Upper lobe of right lung (tissue), 1 donor: ENCODE results near the gene TSGA10IP. TPM values are rescaled to one million over a fixed set of nuclear protein-coding genes. Genes with fewer than 3 reads are reported as not detected.

Experiments
- ATAC-seq: fragments of 200-7000 bp; cut with Tn5 transposase; one replicate; pipeline ENCODE4 v1.9.1; 2020; ENCODE audit warnings: mild to moderate bottlenecking, moderate library complexity
- DNase-seq: peaks from one replicate; pipeline ENCODE4 v3.0.0-alpha.2; 2020
- H3K27ac ChIP-seq: fragments of 200-600 bp; one replicate; pipeline ENCODE4 v1.8.0; 2022
- H3K27me3 ChIP-seq: fragments of 200-600 bp; one replicate; pipeline ENCODE4 v1.8.0; 2022; ENCODE audit warnings: mild to moderate bottlenecking
- H3K36me3 ChIP-seq: fragments of 200-600 bp; one replicate; pipeline ENCODE4 v1.8.0; 2022
- H3K4me1 ChIP-seq: fragments of 200-600 bp; one replicate; pipeline ENCODE4 v1.8.0; 2022
- H3K4me3 ChIP-seq: fragments of 200-600 bp; one replicate; pipeline ENCODE4 v1.8.0; 2022; ENCODE audit warnings: mild to moderate bottlenecking
- H3K9me3 ChIP-seq: fragments of 200-600 bp; one replicate; pipeline ENCODE4 v1.8.0; 2022
- intact Hi-C: fragments of 100-400 bp; cut with DNase I; formaldehyde crosslinking; loops from one replicate; pipeline ENCODE4 v1.11.0; 2022
- total RNA-seq: library from RNA; stranded (reverse); fragmentation: NEBNext Ultra II Directional; extraction: Animal tissue kit (Norgen Biotek cat#: 25700); gene quantifications from one replicate; pipeline ENCODE4 v1.2.1, GENCODE V29; 2021
- TF ChIP-seq, protein P1 (sequence below): fragments of 200-600 bp; IDR thresholded peaks from one replicate; pipeline ENCODE4 v1.8.0; 2022; ENCODE audit warnings: antibody characterized with exemption
- donor health status: DM: no; HTN: yes; CAD: no; lungs with severe emphysema.

The TSGA10IP gene
- total RNA-seq, 1 donor from 2014 or later: not detected

- H3K4me3 ChIP-seq: no peak overlapping the region
- H3K27me3 ChIP-seq: no peaks in the 10 kb centered on the region
- H3K27ac ChIP-seq: no peak overlapping the region
- H3K36me3 ChIP-seq: no peaks in the 10 kb centered on the region
- H3K4me1 ChIP-seq: no peaks in the 10 kb centered on the region
- TF ChIP-seq, protein P1, sequence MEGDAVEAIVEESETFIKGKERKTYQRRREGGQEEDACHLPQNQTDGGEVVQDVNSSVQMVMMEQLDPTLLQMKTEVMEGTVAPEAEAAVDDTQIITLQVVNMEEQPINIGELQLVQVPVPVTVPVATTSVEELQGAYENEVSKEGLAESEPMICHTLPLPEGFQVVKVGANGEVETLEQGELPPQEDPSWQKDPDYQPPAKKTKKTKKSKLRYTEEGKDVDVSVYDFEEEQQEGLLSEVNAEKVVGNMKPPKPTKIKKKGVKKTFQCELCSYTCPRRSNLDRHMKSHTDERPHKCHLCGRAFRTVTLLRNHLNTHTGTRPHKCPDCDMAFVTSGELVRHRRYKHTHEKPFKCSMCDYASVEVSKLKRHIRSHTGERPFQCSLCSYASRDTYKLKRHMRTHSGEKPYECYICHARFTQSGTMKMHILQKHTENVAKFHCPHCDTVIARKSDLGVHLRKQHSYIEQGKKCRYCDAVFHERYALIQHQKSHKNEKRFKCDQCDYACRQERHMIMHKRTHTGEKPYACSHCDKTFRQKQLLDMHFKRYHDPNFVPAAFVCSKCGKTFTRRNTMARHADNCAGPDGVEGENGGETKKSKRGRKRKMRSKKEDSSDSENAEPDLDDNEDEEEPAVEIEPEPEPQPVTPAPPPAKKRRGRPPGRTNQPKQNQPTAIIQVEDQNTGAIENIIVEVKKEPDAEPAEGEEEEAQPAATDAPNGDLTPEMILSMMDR: no peak
- DNase-seq (no peak), ATAC-seq (no peak)
- intact Hi-C loops: no loop called here
- H3K9me3 ChIP-seq: no peaks in the 10 kb centered on the region
Measured at GRCh38 chr11:65952052-65952521, 6.8 kb downstream of the TSGA10IP start.

DNA sequence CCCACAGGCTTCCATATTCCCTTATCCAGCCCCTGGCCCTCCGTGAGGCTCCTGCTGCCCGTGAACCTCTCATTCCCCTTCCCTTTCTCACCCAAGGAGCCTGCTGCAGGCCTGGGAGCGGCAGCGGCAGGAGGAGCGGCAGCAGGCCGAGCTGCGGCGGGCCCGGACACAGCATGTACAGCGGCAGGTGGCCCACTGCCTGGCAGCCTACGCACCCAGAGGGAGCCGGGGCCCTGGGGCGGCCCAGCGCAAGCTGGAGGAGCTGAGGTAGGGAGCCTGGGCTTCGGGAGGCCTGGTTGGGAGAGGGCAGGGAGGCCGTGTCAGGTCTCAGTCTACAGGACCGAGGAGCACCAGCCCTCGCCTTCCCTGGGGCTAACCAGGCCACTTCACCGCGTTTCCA, 8.2 kb downstream of the TSGA10IP start:
- Histone ChIP-seq H3K9me3 (no peaks in the 10 kb centered on the region), H3K27me3 (no peaks in the 10 kb centered on the region), H3K27ac (no peak overlapping the region), H3K4me3 (no peak overlapping the region), H3K4me1 (no peaks in the 10 kb centered on the region), H3K36me3 (no peaks in the 10 kb centered on the region)
- ATAC-seq (no peak), DNase-seq (no peak)
- intact Hi-C loops: no loop called here
- TF ChIP-seq, protein P1: no peak

- H3K27ac ChIP-seq: no peak overlapping the region
- TF ChIP-seq, protein P1: no peak
- H3K36me3 ChIP-seq: no peaks in the 10 kb centered on the region
- no peak for DNase-seq
- H3K9me3 ChIP-seq: no peaks in the 10 kb centered on the region
- intact Hi-C loops: no loop called here
- no peak for ATAC-seq
- no peaks in the 10 kb centered on the region for H3K4me1 ChIP-seq
- H3K4me3 ChIP-seq: no peak overlapping the region
- H3K27me3 ChIP-seq: no peaks in the 10 kb centered on the region
Measured at GRCh38 chr11:65954771-65955170, 9.5 kb downstream of the TSGA10IP start.

GRCh38 chr11:65958291-65958690, 13.0 kb downstream of the TSGA10IP start:
- peaks cover 10% of the 10 kb centered on the region for H3K4me1 ChIP-seq
- no peaks in the 10 kb centered on the region for H3K27me3 ChIP-seq
- DNase-seq (no peak), ATAC-seq (no peak)
- no peak overlapping the region for H3K27ac ChIP-seq
- H3K9me3 ChIP-seq: no peaks in the 10 kb centered on the region
- H3K4me3 ChIP-seq: no peak overlapping the region
- TF ChIP-seq, protein P1: no peak
- H3K36me3 ChIP-seq: no peaks in the 10 kb centered on the region
- intact Hi-C loops: no loop called here

DNA sequence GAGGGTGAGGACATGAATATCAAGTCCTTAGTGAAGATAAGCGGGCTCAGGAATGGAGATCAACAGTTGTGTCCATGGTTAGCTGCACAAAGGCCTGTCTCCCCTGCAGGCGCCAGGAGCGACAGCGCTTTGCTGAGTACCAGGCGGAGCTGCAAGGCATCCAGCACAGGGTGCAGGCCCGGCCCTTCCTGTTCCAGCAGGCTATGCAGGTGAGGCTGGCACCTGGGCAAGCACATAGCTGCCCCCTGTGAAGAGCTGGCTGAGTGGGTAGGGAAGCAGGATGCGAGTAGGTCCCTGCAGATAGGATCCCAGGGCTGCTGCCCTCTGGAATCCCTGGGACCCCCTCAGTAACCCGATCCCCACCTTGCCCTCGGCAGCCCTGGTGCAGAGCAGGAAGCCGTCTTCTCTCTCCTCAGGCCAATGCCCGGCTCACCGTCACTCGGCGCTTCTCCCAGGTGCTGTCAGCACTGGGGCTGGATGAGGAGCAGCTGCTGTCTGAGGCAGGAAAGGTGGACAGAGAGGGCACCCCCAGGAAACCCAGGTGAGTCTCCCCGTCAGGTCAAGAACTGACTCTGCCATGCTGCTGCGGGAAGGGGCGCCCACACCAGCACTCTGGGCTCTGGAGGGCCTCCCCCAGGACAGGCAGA, 13.6 kb downstream of the TSGA10IP start:
- H3K27me3 ChIP-seq: no peaks in the 10 kb centered on the region
- TF ChIP-seq, protein P1: no peak
- ATAC-seq (no peak), DNase-seq (no peak)
- H3K36me3 ChIP-seq: no peaks in the 10 kb centered on the region
- H3K9me3 ChIP-seq: no peaks in the 10 kb centered on the region
- peaks cover 16% of the 10 kb centered on the region for H3K4me1 ChIP-seq
- H3K27ac ChIP-seq: no peak overlapping the region
- intact Hi-C loops: no loop called here
- no peak overlapping the region for H3K4me3 ChIP-seq
